HepG2 (cell line): Measurements from ENCODE around the gene CRISPLD2. TPM values are rescaled to one million over a fixed set of nuclear protein-coding genes. Genes with fewer than 3 reads are reported as not detected.

ENCODE experiments used
- AGO2 ChIP-seq: fragments of 200-400 bp; formaldehyde crosslinking; optimal IDR thresholded peaks from 2 replicates; pipeline ENCODE3; 2017; ENCODE audit warnings: mild to moderate bottlenecking, low read depth, low read length, moderate library complexity
- FOXA1 ChIP-seq, 2 experiments: fragments of 450-650 bp in 1 of 2; sonication (generic) in 1 of 2; formaldehyde crosslinking in 1 of 2; IDR thresholded peaks; 2 replicates each; pipeline versions ENCODE4 v1.4.0 to v1.6.1; 2016 to 2020; ENCODE audit warnings: missing genetic modification reagents in 1 of 2
- GATAD1 ChIP-seq: IDR thresholded peaks from 2 replicates; pipeline ENCODE4 v1.6.1; 2016; ENCODE audit warnings: missing genetic modification reagents, missing compliant biosample characterization
- GLMP ChIP-seq: sonication (generic); formaldehyde crosslinking; IDR thresholded peaks from 2 replicates; pipeline ENCODE4 v1.9.0; 2021; ENCODE audit warnings: missing genetic modification reagents, mild to moderate bottlenecking, borderline replicate concordance
- IRX3 ChIP-seq: sonication (generic); formaldehyde crosslinking; IDR thresholded peaks from 2 replicates; pipeline ENCODE4 v1.8.1; 2023; ENCODE audit warnings: mild to moderate bottlenecking, low read depth, missing genetic modification reagents, borderline replicate concordance
- ISL2 ChIP-seq: sonication (generic); formaldehyde crosslinking; IDR thresholded peaks from 2 replicates; pipeline ENCODE4 v1.5.0; 2020; ENCODE audit warnings: missing genetic modification reagents
- KAT8 ChIP-seq: IDR thresholded peaks from 2 replicates; pipeline ENCODE4 v1.6.1; 2016; ENCODE audit warnings: missing genetic modification reagents, missing compliant biosample characterization
- KIAA2018 ChIP-seq: sonication (generic); formaldehyde crosslinking; IDR thresholded peaks from 2 replicates; pipeline ENCODE4 v1.5.0; 2020; ENCODE audit warnings: mild to moderate bottlenecking, missing genetic modification reagents, borderline replicate concordance
- ONECUT2 ChIP-seq: sonication (generic); formaldehyde crosslinking; IDR thresholded peaks from 2 replicates; pipeline ENCODE4 v1.4.0; 2020; ENCODE audit warnings: missing genetic modification reagents
- POLR2A ChIP-seq, 2 experiments: IDR thresholded peaks; 2 replicates each; pipeline ENCODE4 v1.6.1; 2011; ENCODE audit warnings: low read depth in 2 of 2, low read length in 2 of 2, mild to moderate bottlenecking in 1 of 2, moderate library complexity in 1 of 2; ENCODE audit not compliant: insufficient read depth in 1 of 2
- SAP130 ChIP-seq: IDR thresholded peaks from 2 replicates; pipeline ENCODE4 v1.6.1; 2016; ENCODE audit warnings: low read depth
- SP4 ChIP-seq: sonication (generic); formaldehyde crosslinking; IDR thresholded peaks from 2 replicates; pipeline ENCODE4 v1.8.1; 2023; ENCODE audit warnings: mild to moderate bottlenecking, missing genetic modification reagents
- TBL1XR1 ChIP-seq: fragments of 150-350 bp; IDR thresholded peaks from 2 replicates; pipeline ENCODE4 v1.6.1; 2014; ENCODE audit warnings: borderline replicate concordance, low read length; ENCODE audit not compliant: partially characterized antibody
- XRCC5 ChIP-seq: fragments of 200-400 bp; formaldehyde crosslinking; optimal IDR thresholded peaks from 2 replicates; pipeline ENCODE3; 2017; ENCODE audit warnings: mild to moderate bottlenecking, low read length
- ZIK1 ChIP-seq: sonication (generic); formaldehyde crosslinking; IDR thresholded peaks from 2 replicates; pipeline ENCODE4 v1.5.0; 2020; ENCODE audit warnings: mild to moderate bottlenecking, low read depth, missing genetic modification reagents, borderline replicate concordance
- ZNF530 ChIP-seq: sonication (generic); formaldehyde crosslinking; IDR thresholded peaks from 2 replicates; pipeline ENCODE4 v1.5.0; 2020; ENCODE audit warnings: low read depth, mild to moderate bottlenecking, missing genetic modification reagents
- ZNF619 ChIP-seq: sonication (generic); formaldehyde crosslinking; IDR thresholded peaks from 2 replicates; pipeline ENCODE4 v1.4.0; 2020; ENCODE audit warnings: mild to moderate bottlenecking, missing genetic modification reagents
- polyA plus RNA-seq, 8 experiments: library from polyadenylated mRNA; depleted of rRNA in 3 of 8; stranded (reverse) in 7 of 8; unstranded in 1 of 8; fragments of >200 nt; fragmentation: Illumina TruSeq in 4 of 8; extraction: Trizol in 4 of 8; gene quantifications; 2 replicates each; pipeline versions ENCODE4 v1.2.1 to v1.2.3, GENCODE V29; 2011 to 2016; ENCODE audit warnings: low read depth in 4 of 8, missing spikeins in 1 of 8, mixed read lengths in 1 of 8; ENCODE audit not compliant: insufficient read depth in 1 of 8
- total RNA-seq, 5 experiments: library from RNA; depleted of rRNA; stranded (reverse); fragments of >200 nt; fragmentation: Illumina TruSeq; extraction: Trizol; gene quantifications; 2 replicates each; pipeline ENCODE4 v1.2.3, GENCODE V29; 2016; ENCODE audit warnings: low read depth in 1 of 5
- TF ChIP-seq, protein P1 (sequence below): sonication (generic); formaldehyde crosslinking; IDR thresholded peaks from 2 replicates; pipeline ENCODE4 v1.9.0; 2021; ENCODE audit warnings: missing genetic modification reagents, mild to moderate bottlenecking, borderline replicate concordance

Gene CRISPLD2
- total and polyA plus RNA-seq, 2 of the 13 experiments (the other 11 are each of a cell fraction or from before 2014, with no cell fraction given) = 0.04 to 0.31 TPM

GRCh38 chr16:84794186-84794585, 25.6 kb upstream of the CRISPLD2 start (continued):
- no peak for TF ChIP-seq KIAA2018 (CRISPR knock-in tag)
- no peak for TF ChIP-seq SP4 (CRISPR knock-in tag)
- TF ChIP-seq, protein P1, sequence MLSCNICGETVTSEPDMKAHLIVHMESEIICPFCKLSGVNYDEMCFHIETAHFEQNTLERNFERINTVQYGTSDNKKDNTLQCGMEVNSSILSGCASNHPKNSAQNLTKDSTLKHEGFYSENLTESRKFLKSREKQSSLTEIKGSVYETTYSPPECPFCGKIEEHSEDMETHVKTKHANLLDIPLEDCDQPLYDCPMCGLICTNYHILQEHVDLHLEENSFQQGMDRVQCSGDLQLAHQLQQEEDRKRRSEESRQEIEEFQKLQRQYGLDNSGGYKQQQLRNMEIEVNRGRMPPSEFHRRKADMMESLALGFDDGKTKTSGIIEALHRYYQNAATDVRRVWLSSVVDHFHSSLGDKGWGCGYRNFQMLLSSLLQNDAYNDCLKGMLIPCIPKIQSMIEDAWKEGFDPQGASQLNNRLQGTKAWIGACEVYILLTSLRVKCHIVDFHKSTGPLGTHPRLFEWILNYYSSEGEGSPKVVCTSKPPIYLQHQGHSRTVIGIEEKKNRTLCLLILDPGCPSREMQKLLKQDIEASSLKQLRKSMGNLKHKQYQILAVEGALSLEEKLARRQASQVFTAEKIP (CRISPR knock-in tag) = no peak
- TF ChIP-seq GLMP = no peak
- no peak for TF ChIP-seq TBL1XR1
- TF ChIP-seq ISL2 (CRISPR knock-in tag) = no peak
- no peak for TF ChIP-seq XRCC5
- no peak for TF ChIP-seq ZIK1
- no peak for TF ChIP-seq POLR2A (IDR thresholded peaks at IDR 0.05; ENCODE audit: insufficient read depth in 1 of 2, low read depth in 2 of 2, low read length in 2 of 2)
- no peak for TF ChIP-seq ZNF619 (CRISPR knock-in tag)
- TF ChIP-seq AGO2 = no peak
- no peak for TF ChIP-seq KAT8 (CRISPR knock-in tag)
- no peak for TF ChIP-seq ONECUT2
- TF ChIP-seq FOXA1 (IDR thresholded peaks at IDR 0.05) = no peak
- TF ChIP-seq FOXA1 (CRISPR knock-in tag; IDR thresholded peaks at IDR 0.05) = no peak
- TF ChIP-seq GATAD1 (CRISPR knock-in tag) = no peak
- TF ChIP-seq SAP130 (CRISPR knock-in tag) = no peak
- TF ChIP-seq IRX3 (CRISPR knock-in tag) = no peak
- TF ChIP-seq ZNF530 (CRISPR knock-in tag) = no peak
- TF ChIP-seq, all 625 proteins: peak for 0
